ENCODE results near the gene WDR1.

- TF ChIP-seq EZH2 (IDR thresholded peaks at IDR 0.05; ENCODE audit: borderline replicate concordance, low read length) (no peak), CTCF (IDR thresholded peaks at IDR 0.05; ENCODE audit: low read length) (no peak)
Measured at GRCh38 chr4:10129196-10130177, 12.9 kb upstream of the WDR1 start.

Data from OCI-LY1 (cell line).